Ishikawa (cell line): ENCODE measurements around the gene SPECC1.

ENCODE experiments used
- CEBPB ChIP-seq: IDR thresholded peaks from 2 replicates; pipeline ENCODE4 v1.6.1; 2012
- CREB1 ChIP-seq: IDR thresholded peaks from 2 replicates; pipeline ENCODE4 v1.6.1; 2012; ENCODE audit warnings: low read depth
- EGR1 ChIP-seq: IDR thresholded peaks from 2 replicates; pipeline ENCODE4 v1.6.1; 2012
- EP300 ChIP-seq: IDR thresholded peaks from 2 replicates; pipeline ENCODE4 v1.6.1; 2012; ENCODE audit warnings: borderline replicate concordance
- FOXM1 ChIP-seq: IDR thresholded peaks from 2 replicates; pipeline ENCODE4 v1.6.1; 2012; ENCODE audit warnings: low read depth, borderline replicate concordance
- NFIC ChIP-seq: IDR thresholded peaks from 2 replicates; pipeline ENCODE4 v1.6.1; 2012
- RAD21 ChIP-seq: IDR thresholded peaks from 2 replicates; pipeline ENCODE4 v1.6.1; 2012; ENCODE audit warnings: low read depth
- TAF1 ChIP-seq: IDR thresholded peaks from 2 replicates; pipeline ENCODE4 v1.6.1; 2012; ENCODE audit warnings: low read depth, mild to moderate bottlenecking
- TCF12 ChIP-seq: IDR thresholded peaks from 2 replicates; pipeline ENCODE4 v1.6.1; 2012; ENCODE audit warnings: low read depth
- TEAD4 ChIP-seq: IDR thresholded peaks from 2 replicates; pipeline ENCODE4 v1.6.1; 2012
- YY1 ChIP-seq: IDR thresholded peaks from 2 replicates; pipeline ENCODE4 v1.6.1; 2012; ENCODE audit warnings: low read depth
- ZBTB7A ChIP-seq: IDR thresholded peaks from 2 replicates; pipeline ENCODE4 v1.6.1; 2012; ENCODE audit warnings: low read depth
- TF ChIP-seq, protein P1 (sequence below): IDR thresholded peaks from 2 replicates; pipeline ENCODE4 v1.6.1; 2012
- TF ChIP-seq, protein P2 (sequence below): IDR thresholded peaks from 2 replicates; pipeline ENCODE4 v1.6.1; 2012
- TF ChIP-seq, protein P3 (sequence below): IDR thresholded peaks from 2 replicates; pipeline ENCODE4 v1.6.1; 2012; ENCODE audit warnings: low read depth, mild to moderate bottlenecking

The SPECC1 gene

GRCh38 chr17:20066253-20066652 is 57.1 kb downstream of the SPECC1 start:
- TF ChIP-seq, protein P1, sequence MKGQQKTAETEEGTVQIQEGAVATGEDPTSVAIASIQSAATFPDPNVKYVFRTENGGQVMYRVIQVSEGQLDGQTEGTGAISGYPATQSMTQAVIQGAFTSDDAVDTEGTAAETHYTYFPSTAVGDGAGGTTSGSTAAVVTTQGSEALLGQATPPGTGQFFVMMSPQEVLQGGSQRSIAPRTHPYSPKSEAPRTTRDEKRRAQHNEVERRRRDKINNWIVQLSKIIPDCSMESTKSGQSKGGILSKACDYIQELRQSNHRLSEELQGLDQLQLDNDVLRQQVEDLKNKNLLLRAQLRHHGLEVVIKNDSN: no peak
- no peak for TF ChIP-seq NFIC
- TF ChIP-seq, protein P2, sequence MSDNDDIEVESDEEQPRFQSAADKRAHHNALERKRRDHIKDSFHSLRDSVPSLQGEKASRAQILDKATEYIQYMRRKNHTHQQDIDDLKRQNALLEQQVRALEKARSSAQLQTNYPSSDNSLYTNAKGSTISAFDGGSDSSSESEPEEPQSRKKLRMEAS: no peak

DNA sequence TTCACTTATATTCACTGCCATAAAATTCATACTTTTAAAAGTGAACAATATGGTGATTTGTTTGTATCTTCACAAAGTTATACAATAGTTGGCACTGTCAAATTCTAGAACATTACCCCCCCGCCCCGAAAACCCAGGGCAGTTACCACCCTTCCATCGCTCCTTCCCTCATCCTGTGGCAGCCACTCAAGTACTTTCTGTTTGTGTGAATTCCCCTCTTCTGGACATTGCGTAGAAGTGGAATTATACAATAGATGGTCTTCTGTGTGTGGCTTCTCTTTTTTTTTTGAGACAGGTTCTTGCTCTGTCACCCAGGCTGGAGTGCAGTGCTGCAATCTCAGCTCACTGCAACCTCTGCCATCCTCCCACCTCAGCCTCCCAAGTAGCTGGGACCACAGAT is 58.6 kb downstream of the SPECC1 start:
- TF ChIP-seq NFIC (no peak), ZBTB7A (no peak), TEAD4 (no peak), RAD21 (no peak), TCF12 (no peak), FOXM1 (no peak), CEBPB (no peak), EP300 (no peak), CREB1 (no peak), TAF1 (no peak), EGR1 (no peak), YY1 (no peak)
- TF ChIP-seq, protein P2: no peak
- TF ChIP-seq, protein P3, sequence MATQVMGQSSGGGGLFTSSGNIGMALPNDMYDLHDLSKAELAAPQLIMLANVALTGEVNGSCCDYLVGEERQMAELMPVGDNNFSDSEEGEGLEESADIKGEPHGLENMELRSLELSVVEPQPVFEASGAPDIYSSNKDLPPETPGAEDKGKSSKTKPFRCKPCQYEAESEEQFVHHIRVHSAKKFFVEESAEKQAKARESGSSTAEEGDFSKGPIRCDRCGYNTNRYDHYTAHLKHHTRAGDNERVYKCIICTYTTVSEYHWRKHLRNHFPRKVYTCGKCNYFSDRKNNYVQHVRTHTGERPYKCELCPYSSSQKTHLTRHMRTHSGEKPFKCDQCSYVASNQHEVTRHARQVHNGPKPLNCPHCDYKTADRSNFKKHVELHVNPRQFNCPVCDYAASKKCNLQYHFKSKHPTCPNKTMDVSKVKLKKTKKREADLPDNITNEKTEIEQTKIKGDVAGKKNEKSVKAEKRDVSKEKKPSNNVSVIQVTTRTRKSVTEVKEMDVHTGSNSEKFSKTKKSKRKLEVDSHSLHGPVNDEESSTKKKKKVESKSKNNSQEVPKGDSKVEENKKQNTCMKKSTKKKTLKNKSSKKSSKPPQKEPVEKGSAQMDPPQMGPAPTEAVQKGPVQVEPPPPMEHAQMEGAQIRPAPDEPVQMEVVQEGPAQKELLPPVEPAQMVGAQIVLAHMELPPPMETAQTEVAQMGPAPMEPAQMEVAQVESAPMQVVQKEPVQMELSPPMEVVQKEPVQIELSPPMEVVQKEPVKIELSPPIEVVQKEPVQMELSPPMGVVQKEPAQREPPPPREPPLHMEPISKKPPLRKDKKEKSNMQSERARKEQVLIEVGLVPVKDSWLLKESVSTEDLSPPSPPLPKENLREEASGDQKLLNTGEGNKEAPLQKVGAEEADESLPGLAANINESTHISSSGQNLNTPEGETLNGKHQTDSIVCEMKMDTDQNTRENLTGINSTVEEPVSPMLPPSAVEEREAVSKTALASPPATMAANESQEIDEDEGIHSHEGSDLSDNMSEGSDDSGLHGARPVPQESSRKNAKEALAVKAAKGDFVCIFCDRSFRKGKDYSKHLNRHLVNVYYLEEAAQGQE: no peak
- TF ChIP-seq, protein P1: no peak

- TF ChIP-seq, protein P1: no peak
- no peak for TF ChIP-seq TCF12
- no peak for TF ChIP-seq TEAD4
- TF ChIP-seq, protein P3: no peak
- TF ChIP-seq CREB1: no peak
- no peak for TF ChIP-seq RAD21
- no peak for TF ChIP-seq EP300
- TF ChIP-seq, protein P2: no peak
- no peak for TF ChIP-seq FOXM1
- no peak for TF ChIP-seq NFIC
- no peak for TF ChIP-seq CEBPB
- no peak for TF ChIP-seq TAF1
- no peak for TF ChIP-seq ZBTB7A
These were observed 59.3 kb downstream of the SPECC1 start for GRCh38 chr17:20068445-20068844.

DNA sequence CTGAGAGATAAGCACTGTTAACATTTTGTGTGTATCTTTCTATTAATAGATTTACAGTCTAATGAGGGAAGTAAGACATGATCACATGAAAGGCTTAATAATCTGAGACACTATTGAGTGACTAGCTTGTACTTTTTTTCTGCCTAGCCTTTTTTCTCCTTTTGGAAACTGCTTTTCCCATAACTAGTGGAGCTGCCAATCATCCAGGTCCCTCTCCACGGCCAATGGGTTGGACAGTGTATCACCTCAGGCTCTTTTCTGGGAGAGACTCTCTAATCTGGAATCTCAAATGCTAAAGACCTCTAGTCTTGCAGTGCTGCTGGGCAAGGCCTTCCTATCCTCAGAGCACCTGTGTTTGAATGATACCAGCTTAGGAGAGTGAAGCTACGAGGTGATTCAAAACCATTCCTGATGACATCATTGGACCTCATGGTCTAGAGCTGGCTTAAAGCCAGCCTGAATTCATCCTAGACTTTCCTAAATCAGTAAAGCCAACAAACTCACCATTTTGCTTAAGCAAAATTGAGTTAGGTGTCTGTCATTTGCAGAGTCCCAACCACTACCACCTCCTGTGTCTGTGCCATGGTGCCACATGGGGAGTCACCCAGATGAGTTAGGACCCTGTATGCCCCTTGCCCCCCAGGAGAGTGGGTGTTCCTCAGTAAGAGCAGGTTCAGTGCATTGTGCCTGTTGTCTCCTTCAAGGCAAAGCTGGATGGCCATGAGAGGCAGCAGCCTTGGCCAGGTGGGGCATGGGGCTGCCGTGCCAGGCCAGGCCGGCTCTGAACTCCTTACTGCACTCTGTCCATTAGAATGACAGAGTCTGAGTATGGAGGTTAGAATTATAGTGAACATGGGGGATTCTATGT is 62.9 kb downstream of the SPECC1 start:
- TF ChIP-seq CREB1 (no peak), TAF1 (no peak), RAD21 (no peak), EGR1 (no peak), ZBTB7A (no peak), FOXM1 (no peak), TCF12 (no peak), TEAD4 (no peak), NFIC (no peak), EP300 (no peak), YY1 (no peak)
- TF ChIP-seq, protein P1: no peak
- TF ChIP-seq, protein P2: no peak
- TF ChIP-seq, protein P3: no peak
